HL-60 (cell line): ENCODE data around the gene CFAP69.
A peak's percentile ranks its signal among the peaks of the same experiment; 100 is the strongest.

ENCODE experiments used
- DNase-seq, 2 experiments: peaks; one replicate each; pipeline ENCODE4 v3.0.0-alpha.2; 2010 to 2020; ENCODE audit warnings: low read depth in 1 of 2, low spot score in 1 of 2
- H3K27ac ChIP-seq: fragments of 250-450 bp; sonication (Bioruptor Pico); replicated peaks from 2 replicates; pipeline ENCODE4 v1.5.1; 2020; ENCODE audit warnings: mild to moderate bottlenecking, moderate library complexity
- H3K27me3 ChIP-seq: fragments of 250-450 bp; sonication (Bioruptor Pico); 2 replicates; pipeline ENCODE4 v1.5.1; 2021; ENCODE audit warnings: mild to moderate bottlenecking, moderate library complexity; ENCODE audit not compliant: insufficient read depth, poor library complexity, severe bottlenecking
- H3K4me3 ChIP-seq: replicated peaks from 2 replicates; pipeline ENCODE4 v1.5.1; 2011; ENCODE audit warnings: mild to moderate bottlenecking, control low read depth, low read length; ENCODE audit not compliant: insufficient read depth
- CTCF ChIP-seq: IDR thresholded peaks from one replicate; pipeline ENCODE4 v1.5.1; 2011; ENCODE audit warnings: low read length, control low read depth, inconsistent platforms; ENCODE audit not compliant: insufficient read depth
- GABPA ChIP-seq: IDR thresholded peaks from 2 replicates; pipeline ENCODE4 v1.6.1; 2012; ENCODE audit warnings: low read depth
- POLR2AphosphoS5 ChIP-seq: IDR thresholded peaks from 2 replicates; pipeline ENCODE4 v1.6.1; 2012; ENCODE audit warnings: low read depth
- REST ChIP-seq: IDR thresholded peaks from 2 replicates; pipeline ENCODE4 v1.6.1; 2012; ENCODE audit warnings: low read depth; ENCODE audit not compliant: insufficient replicate concordance
- SPI1 ChIP-seq: IDR thresholded peaks from 2 replicates; pipeline ENCODE4 v1.6.1; 2012; ENCODE audit warnings: low read depth, mild to moderate bottlenecking, borderline replicate concordance

Gene CFAP69

GRCh38 chr7:90313907-90314306, 68.9 kb downstream of the CFAP69 start:
- H3K4me3 ChIP-seq, result no peak overlapping the region
- TF ChIP-seq CTCF (no peak), SPI1 (no peak), GABPA (no peak), REST (no peak), POLR2AphosphoS5 (no peak)
- no peaks in the 10 kb centered on the region for H3K27me3 ChIP-seq
- H3K27ac ChIP-seq, result no peak overlapping the region
- DNase-seq, result no peak

GRCh38 chr7:90320014-90320413, 75.0 kb downstream of the CFAP69 start:
- DNase-seq, result no peak
- Histone ChIP-seq H3K27me3 (peaks cover 22% of the 10 kb centered on the region), H3K4me3 (no peak overlapping the region), H3K27ac (no peak overlapping the region)
- no peak for TF ChIP-seq REST
- no peak for TF ChIP-seq SPI1
- TF ChIP-seq GABPA, result no peak
- no peak for TF ChIP-seq CTCF
- TF ChIP-seq POLR2AphosphoS5, result no peak

GRCh38 chr7:90320418-90320800, 75.4 kb downstream of the CFAP69 start:
- Histone ChIP-seq H3K4me3 (peak overlapping the region; percentile 27), H3K27ac (no peak overlapping the region), H3K27me3 (peaks cover 22% of the 10 kb centered on the region)
- peak in 1 of 2 experiments; percentile 51 for DNase-seq
- no peak for TF ChIP-seq GABPA
- TF ChIP-seq SPI1, result no peak
- no peak for TF ChIP-seq CTCF
- TF ChIP-seq REST, result no peak
- no peak for TF ChIP-seq POLR2AphosphoS5
